Measurements from ENCODE around the gene ZNF195. TPM values are rescaled to one million over a fixed set of nuclear protein-coding genes. Genes with fewer than 3 reads are reported as not detected.

ZNF195 gene
- total RNA-seq, 2 experiments from 2014 or later = 16.6 to 18.4 TPM

DNA sequence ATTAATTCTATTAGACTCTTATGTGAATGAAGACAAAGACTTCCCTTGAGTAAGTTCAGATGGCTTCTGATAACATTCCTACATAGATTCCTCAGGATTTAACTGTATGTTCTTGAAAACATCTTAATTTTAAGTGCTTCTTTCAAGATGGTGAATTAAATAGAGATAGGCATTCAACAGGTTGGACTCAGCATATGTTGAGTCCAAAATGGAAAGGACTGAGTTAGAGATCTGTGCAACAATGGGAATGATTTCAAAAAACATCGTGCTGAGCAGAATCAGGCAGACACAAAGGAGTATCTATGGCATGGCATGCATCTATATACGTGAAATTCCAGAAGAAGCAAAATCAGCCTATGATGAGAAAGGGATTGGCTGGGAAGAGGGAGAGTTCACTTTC is 36.2 kb downstream of the ZNF195 start:
- Mint-ChIP-seq H3K4me3 (no peak overlapping the region), H3K36me3 (ENCODE audit: low read depth) (peaks cover 11% of the 10 kb centered on the region), H3K27ac (no peak overlapping the region), H3K4me1 (ENCODE audit: low read depth) (no peaks in the 10 kb centered on the region), H3K9me3 (peaks cover 2% of the 10 kb centered on the region), H3K27me3 (peaks cover 46% of the 10 kb centered on the region)
- Histone ChIP-seq H3K4me3 (ENCODE audit: low read length) (no peak overlapping the region), H3K36me3 (ENCODE audit: insufficient read depth, low read length) (no peaks in the 10 kb centered on the region), H3K27me3 (ENCODE audit: control insufficient read depth in 1 of 2, insufficient read depth in 2 of 2, low read length in 2 of 2) (peaks cover 7 to 16% of the 10 kb centered on the region in 2 experiments), H3K4me1 (ENCODE audit: insufficient read depth, low read length) (no peaks in the 10 kb centered on the region), H3K9me3 (ENCODE audit: control insufficient read depth in 1 of 2, insufficient read depth in 1 of 2, low read length in 2 of 2) (peaks cover 3 to 10% of the 10 kb centered on the region in 2 experiments), H3K27ac (ENCODE audit: low read depth in 1 of 2, low read length in 2 of 2) (no peak overlapping the region)
- ChIA-PET POLR2A (no interaction called here), CTCF (interaction anchor here (3.0 kb wide), 1 partner anchor 66 kb away, joined by 20 read pairs; no protein-coding TSS in a partner anchor)
- DNase-seq = no peak
- ATAC-seq (ENCODE audit: poor library complexity) = no peak
- TF ChIP-seq, protein P1, sequence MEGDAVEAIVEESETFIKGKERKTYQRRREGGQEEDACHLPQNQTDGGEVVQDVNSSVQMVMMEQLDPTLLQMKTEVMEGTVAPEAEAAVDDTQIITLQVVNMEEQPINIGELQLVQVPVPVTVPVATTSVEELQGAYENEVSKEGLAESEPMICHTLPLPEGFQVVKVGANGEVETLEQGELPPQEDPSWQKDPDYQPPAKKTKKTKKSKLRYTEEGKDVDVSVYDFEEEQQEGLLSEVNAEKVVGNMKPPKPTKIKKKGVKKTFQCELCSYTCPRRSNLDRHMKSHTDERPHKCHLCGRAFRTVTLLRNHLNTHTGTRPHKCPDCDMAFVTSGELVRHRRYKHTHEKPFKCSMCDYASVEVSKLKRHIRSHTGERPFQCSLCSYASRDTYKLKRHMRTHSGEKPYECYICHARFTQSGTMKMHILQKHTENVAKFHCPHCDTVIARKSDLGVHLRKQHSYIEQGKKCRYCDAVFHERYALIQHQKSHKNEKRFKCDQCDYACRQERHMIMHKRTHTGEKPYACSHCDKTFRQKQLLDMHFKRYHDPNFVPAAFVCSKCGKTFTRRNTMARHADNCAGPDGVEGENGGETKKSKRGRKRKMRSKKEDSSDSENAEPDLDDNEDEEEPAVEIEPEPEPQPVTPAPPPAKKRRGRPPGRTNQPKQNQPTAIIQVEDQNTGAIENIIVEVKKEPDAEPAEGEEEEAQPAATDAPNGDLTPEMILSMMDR (IDR thresholded peaks at IDR 0.05) = no peak
- intact Hi-C loops (cut with DNase I, micrococcal nuclease) = loop anchor here in 1 of 2 experiments (5.0 kb wide), 1 partner anchor 75 kb away; no protein-coding TSS in a partner anchor

DNA sequence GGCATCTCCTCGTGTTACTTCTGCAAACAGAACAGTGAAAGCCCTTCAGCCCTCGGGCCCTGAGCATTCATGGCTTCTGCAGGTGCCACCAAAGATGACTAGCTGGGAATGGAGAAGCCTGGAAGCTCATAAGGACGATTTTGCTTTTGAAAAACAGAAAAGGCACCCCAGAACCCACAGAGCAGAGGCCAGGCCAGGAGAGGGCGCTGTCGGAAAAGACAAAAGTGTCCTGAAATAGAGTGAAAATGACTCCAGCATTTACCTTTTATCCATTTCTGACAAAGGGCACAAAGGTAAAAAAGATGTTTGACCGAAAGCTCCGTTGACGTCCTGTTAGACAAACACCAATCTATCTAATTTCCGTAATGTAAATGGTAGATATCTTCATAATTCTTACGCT is 37.6 kb downstream of the ZNF195 start:
- H3K36me3 ChIP-seq (ENCODE audit: insufficient read depth, low read length) = no peaks in the 10 kb centered on the region
- TF ChIP-seq, protein P1 (IDR thresholded peaks at IDR 0.05) = peak; percentile 71
- peak; percentile 46 to 77 (median 63) for DNase-seq
- intact Hi-C loops (cut with DNase I, micrococcal nuclease) = loop anchor here in 1 of 2 experiments (5.0 kb wide), 1 partner anchor 76 kb away; no protein-coding TSS in a partner anchor
- no peak overlapping the region for H3K4me3 Mint-ChIP-seq
- H3K4me1 ChIP-seq (ENCODE audit: insufficient read depth, low read length) = no peaks in the 10 kb centered on the region
- no peak overlapping the region for H3K4me3 ChIP-seq (ENCODE audit: low read length)
- H3K27me3 ChIP-seq (ENCODE audit: control insufficient read depth in 1 of 2, insufficient read depth in 2 of 2, low read length in 2 of 2) = peaks cover 7 to 16% of the 10 kb centered on the region in 2 experiments
- H3K27me3 Mint-ChIP-seq = peaks cover 50% of the 10 kb centered on the region
- ATAC-seq (ENCODE audit: poor library complexity) = no peak
- H3K27ac Mint-ChIP-seq = no peak overlapping the region
- ChIA-PET POLR2A (interaction anchor here (0.7 to 1.3 kb wide), 2 partner anchors 24 to 67 kb away, joined by 3 to 8 read pairs; no protein-coding TSS in a partner anchor), CTCF (interaction anchor here (1.1 to 3.0 kb wide), 5 partner anchors 35 to 537 kb away, joined by 3 to 20 read pairs (median 3); no protein-coding TSS in a partner anchor)
- H3K36me3 Mint-ChIP-seq (ENCODE audit: low read depth) = peaks cover 5% of the 10 kb centered on the region
- no peaks in the 10 kb centered on the region for H3K9me3 Mint-ChIP-seq
- no peaks in the 10 kb centered on the region for H3K4me1 Mint-ChIP-seq (ENCODE audit: low read depth)
- peaks cover 0 to 5% of the 10 kb centered on the region in 2 experiments for H3K9me3 ChIP-seq (ENCODE audit: control insufficient read depth in 1 of 2, insufficient read depth in 1 of 2, low read length in 2 of 2)
- no peak overlapping the region for H3K27ac ChIP-seq (ENCODE audit: low read depth in 1 of 2, low read length in 2 of 2)

DNA sequence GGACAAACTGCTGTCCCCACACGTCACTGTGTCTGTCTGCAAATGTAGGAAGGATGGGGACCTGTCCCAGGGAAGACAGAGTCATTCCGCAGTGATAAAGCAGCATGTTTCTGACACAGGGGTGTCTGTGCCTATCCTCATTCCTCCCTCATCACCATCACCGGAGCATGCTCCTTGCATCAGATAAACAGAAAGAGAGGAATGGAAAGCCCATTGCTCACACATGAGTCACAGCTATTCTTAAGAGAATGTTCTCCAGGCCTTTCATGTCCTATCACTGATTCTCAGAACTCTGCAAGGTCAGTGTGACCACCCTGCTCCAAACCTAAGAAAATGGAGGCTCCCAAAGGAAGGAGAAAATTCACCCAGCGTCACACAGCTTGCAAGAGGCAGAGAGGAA is 38.9 kb downstream of the ZNF195 start:
- H3K27ac ChIP-seq (ENCODE audit: low read depth in 1 of 2, low read length in 2 of 2) = no peak overlapping the region
- no peak overlapping the region for H3K4me3 ChIP-seq (ENCODE audit: low read length)
- Mint-ChIP-seq H3K27me3 (peaks cover 50% of the 10 kb centered on the region), H3K4me1 (ENCODE audit: low read depth) (no peaks in the 10 kb centered on the region), H3K9me3 (no peaks in the 10 kb centered on the region), H3K4me3 (no peak overlapping the region), H3K27ac (no peak overlapping the region), H3K36me3 (ENCODE audit: low read depth) (no peaks in the 10 kb centered on the region)
- ChIA-PET POLR2A (no interaction called here), CTCF (interaction anchor here (3.0 kb wide), 1 partner anchor 69 kb away, joined by 20 read pairs; no protein-coding TSS in a partner anchor)
- DNase-seq (no peak), ATAC-seq (ENCODE audit: poor library complexity) (no peak)
- no peaks in the 10 kb centered on the region for H3K36me3 ChIP-seq (ENCODE audit: insufficient read depth, low read length)
- TF ChIP-seq, protein P1 (IDR thresholded peaks at IDR 0.05) = no peak
- H3K27me3 ChIP-seq (ENCODE audit: control insufficient read depth in 1 of 2, insufficient read depth in 2 of 2, low read length in 2 of 2) = peaks cover 7 to 16% of the 10 kb centered on the region in 2 experiments
- no peaks in the 10 kb centered on the region for H3K9me3 ChIP-seq (ENCODE audit: control insufficient read depth in 1 of 2, insufficient read depth in 1 of 2, low read length in 2 of 2)
- intact Hi-C loops (cut with DNase I, micrococcal nuclease) = loop anchor here in 1 of 2 experiments (5.0 kb wide), 1 partner anchor 77 kb away; no protein-coding TSS in a partner anchor
- H3K4me1 ChIP-seq (ENCODE audit: insufficient read depth, low read length) = no peaks in the 10 kb centered on the region
